ENCODE results near the gene PODN. TPM values are rescaled to one million over a fixed set of nuclear protein-coding genes. Genes with fewer than 3 reads are reported as not detected.

The PODN gene
- total and polyA plus RNA-seq, 11 donors, result 5.2 to 61.8 (median 16.7) TPM

DNA sequence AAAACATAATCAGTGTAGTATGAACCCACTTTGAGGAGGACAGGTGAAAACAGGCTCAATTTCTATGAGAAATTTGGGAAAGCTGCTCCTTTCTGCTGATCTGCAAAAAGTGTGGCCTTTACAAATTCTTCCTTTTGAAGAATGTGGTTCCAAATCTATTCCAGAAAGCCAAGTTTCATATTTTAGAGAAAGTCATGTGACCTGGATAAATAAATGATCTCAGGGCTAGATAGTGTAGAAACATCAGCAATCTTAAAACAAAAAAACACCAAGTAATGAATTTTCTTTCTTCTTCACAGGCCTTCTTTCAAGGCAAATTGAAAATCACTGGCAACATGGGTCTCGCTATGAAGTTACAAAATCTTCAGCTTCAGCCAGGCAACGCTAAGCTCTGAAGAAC is 11.7 kb upstream of the PODN start:
- peak overlapping the region in 7 of 12 donors; percentile 26 to 63 (median 60) for H3K27ac ChIP-seq
- intact Hi-C loops (cut with DNase I), result loop anchor here in 1 of 10 donors (5.0 kb wide), 1 partner anchor 33 kb away; no protein-coding TSS in a partner anchor
- TF ChIP-seq, protein P1, sequence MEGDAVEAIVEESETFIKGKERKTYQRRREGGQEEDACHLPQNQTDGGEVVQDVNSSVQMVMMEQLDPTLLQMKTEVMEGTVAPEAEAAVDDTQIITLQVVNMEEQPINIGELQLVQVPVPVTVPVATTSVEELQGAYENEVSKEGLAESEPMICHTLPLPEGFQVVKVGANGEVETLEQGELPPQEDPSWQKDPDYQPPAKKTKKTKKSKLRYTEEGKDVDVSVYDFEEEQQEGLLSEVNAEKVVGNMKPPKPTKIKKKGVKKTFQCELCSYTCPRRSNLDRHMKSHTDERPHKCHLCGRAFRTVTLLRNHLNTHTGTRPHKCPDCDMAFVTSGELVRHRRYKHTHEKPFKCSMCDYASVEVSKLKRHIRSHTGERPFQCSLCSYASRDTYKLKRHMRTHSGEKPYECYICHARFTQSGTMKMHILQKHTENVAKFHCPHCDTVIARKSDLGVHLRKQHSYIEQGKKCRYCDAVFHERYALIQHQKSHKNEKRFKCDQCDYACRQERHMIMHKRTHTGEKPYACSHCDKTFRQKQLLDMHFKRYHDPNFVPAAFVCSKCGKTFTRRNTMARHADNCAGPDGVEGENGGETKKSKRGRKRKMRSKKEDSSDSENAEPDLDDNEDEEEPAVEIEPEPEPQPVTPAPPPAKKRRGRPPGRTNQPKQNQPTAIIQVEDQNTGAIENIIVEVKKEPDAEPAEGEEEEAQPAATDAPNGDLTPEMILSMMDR (IDR thresholded peaks at IDR 0.05), result no peak
- TF ChIP-seq POLR2A (IDR thresholded peaks at IDR 0.05), result no peak
- no peaks in the 10 kb centered on the region for H3K27me3 ChIP-seq
- WGBS, 4 donors, result 84 to 98% (median 95%) methylated on average over 2 of the region's 2 CpGs
- DNase-seq (no peak), ATAC-seq (no peak)
- no peak overlapping the region for H3K4me3 ChIP-seq
- peaks cover 5 to 49% (median 36%) of the 10 kb centered on the region in 12 donors for H3K4me1 ChIP-seq
- H3K9me3 ChIP-seq, result no peaks in the 10 kb centered on the region
- peaks cover 0 to 52% (median 30%) of the 10 kb centered on the region in 9 donors for H3K36me3 ChIP-seq

DNA sequence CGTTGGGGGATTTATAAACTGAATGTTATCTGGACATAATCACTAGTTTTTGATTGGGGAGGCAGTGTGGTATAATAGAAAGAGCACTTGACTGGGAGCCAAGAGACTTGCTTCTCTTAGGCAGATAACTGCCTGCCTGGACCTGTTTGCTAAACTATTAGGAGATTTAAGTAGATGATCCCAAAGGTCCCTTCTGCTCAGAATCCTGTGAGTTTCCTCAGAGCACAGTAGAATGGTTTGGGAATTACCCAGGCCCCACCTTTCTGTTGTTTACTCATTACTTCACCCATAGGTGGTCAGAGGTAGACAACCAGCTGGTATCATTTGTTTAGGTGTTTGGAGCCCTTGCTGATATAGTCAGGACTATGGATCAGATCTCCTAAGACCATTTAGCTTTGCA is 10.3 kb upstream of the PODN start:
- no peak for DNase-seq
- intact Hi-C loops (cut with DNase I), result loop anchor here in 1 of 10 donors (5.0 kb wide), 1 partner anchor 34 kb away; no protein-coding TSS in a partner anchor
- ATAC-seq, result no peak
- TF ChIP-seq, protein P1 (IDR thresholded peaks at IDR 0.05), result no peak
- no peak overlapping the region for H3K27ac ChIP-seq
- WGBS, 4 donors, result 8 to 23% (median 17%) methylated on average over 1 of the region's 1 CpG
- H3K36me3 ChIP-seq, result peaks cover 0 to 51% (median 27%) of the 10 kb centered on the region in 9 donors
- peaks cover 2 to 37% (median 33%) of the 10 kb centered on the region in 12 donors for H3K4me1 ChIP-seq
- no peaks in the 10 kb centered on the region for H3K27me3 ChIP-seq
- no peaks in the 10 kb centered on the region for H3K9me3 ChIP-seq
- no peak overlapping the region for H3K4me3 ChIP-seq

DNA sequence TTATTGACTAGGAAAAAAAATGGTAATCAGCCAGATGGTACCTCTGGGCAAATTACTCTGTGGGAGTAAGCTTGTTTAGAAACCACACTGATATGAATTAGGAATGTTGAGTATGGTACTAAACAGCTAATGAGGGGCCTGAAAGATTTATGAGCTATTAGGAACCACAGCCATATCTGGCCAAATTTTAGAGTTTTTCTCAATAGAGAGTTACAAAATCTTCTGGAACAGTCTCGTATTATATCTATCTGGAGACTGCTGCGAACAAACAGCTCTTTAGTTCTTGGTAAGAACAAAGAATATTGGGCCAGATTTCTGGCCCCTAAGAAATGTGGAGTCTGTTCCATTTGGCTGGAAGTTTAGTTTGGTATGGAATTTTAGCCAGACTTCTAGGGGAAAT is 4.9 kb upstream of the PODN start:
- intact Hi-C loops (cut with DNase I), result loop anchor here in 1 of 10 donors (5.0 kb wide), 1 partner anchor 40 kb away; no protein-coding TSS in a partner anchor
- 69 to 76% (median 72%) methylated on average over 2 of the region's 2 CpGs for WGBS, 4 donors
- peaks cover 0 to 16% (median under 1%) of the 10 kb centered on the region in 9 donors for H3K27me3 ChIP-seq
- H3K36me3 ChIP-seq, result peaks cover 0 to 20% (median 12%) of the 10 kb centered on the region in 9 donors
- peak overlapping the region in 8 of 12 donors; percentile 6 to 72 (median 42) for H3K27ac ChIP-seq
- H3K4me1 ChIP-seq, result peaks cover 0 to 36% (median 7%) of the 10 kb centered on the region in 12 donors
- peak in 3 of 4 donors; percentile 13 to 40 (median 25) for ATAC-seq
- DNase-seq, result no peak
- H3K4me3 ChIP-seq, result no peak overlapping the region
- H3K9me3 ChIP-seq, result no peaks in the 10 kb centered on the region
- no peak for TF ChIP-seq POLR2A (IDR thresholded peaks at IDR 0.05)
- TF ChIP-seq, protein P1 (IDR thresholded peaks at IDR 0.05), result no peak

DNA sequence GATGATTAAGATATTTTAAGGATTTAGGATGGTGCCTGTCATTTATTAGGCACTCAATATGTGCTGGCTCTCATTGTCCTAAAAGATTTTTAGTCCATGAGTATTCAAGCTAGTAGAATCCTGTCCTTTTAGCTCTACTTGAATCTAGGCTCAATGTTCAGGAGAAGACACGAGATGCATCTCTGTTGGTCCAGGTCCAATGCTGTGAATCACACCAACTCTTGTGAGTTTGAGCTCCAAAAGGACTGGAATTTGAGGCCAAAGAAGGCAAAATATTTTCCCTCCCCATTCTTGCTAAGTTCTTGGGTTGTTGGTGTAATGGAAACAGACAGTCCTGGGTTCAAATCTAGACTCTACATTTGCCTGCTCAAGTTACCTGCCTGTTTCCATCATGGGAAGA is 1.4 kb upstream of the PODN start:
- no peak for DNase-seq
- ATAC-seq, result no peak
- H3K27ac ChIP-seq, result peak overlapping the region in 7 of 12 donors; percentile 64 to 90 (median 86)
- H3K4me1 ChIP-seq, result peaks cover 0 to 41% (median 18%) of the 10 kb centered on the region in 12 donors
- 75 to 83% (median 79%) methylated on average over 1 of the region's 1 CpG for WGBS, 4 donors
- H3K27me3 ChIP-seq, result peaks cover 0 to 28% (median 3%) of the 10 kb centered on the region in 9 donors
- TF ChIP-seq, protein P1 (IDR thresholded peaks at IDR 0.05), result no peak
- TF ChIP-seq POLR2A (IDR thresholded peaks at IDR 0.05), result no peak
- H3K4me3 ChIP-seq, result no peak overlapping the region
- no peaks in the 10 kb centered on the region for H3K9me3 ChIP-seq
- no peaks in the 10 kb centered on the region for H3K36me3 ChIP-seq
- intact Hi-C loops (cut with DNase I), result loop anchor here in 4 of 10 donors (5.0 to 10.0 kb wide), 6 partner anchors 43 to 124 kb away; no protein-coding TSS in a partner anchor
